Neural cell (in vitro differentiated cells): Measurements from ENCODE around the gene IRX3. TPM values are rescaled to one million over a fixed set of nuclear protein-coding genes. Genes with fewer than 3 reads are reported as not detected.

Source experiments
- H2AFZ ChIP-seq: fragments of 200-600, 300-800 bp; sonication (generic), shearing (Covaris generic); 2 replicates; pipeline ENCODE4 v1.6.0; 2014; ENCODE audit warnings: low read depth, mild to moderate bottlenecking, antibody characterized with exemption, low read length, moderate library complexity
- H3F3A ChIP-seq: fragments of 200-600 bp; shearing (Covaris generic); 2 replicates; pipeline ENCODE4 v1.6.1; 2016; ENCODE audit warnings: mild to moderate bottlenecking, moderate library complexity, mixed read lengths, antibody characterized with exemption, low read length; ENCODE audit not compliant: insufficient read depth, poor library complexity, severe bottlenecking
- H3K27ac ChIP-seq: fragments of 200-600, 300-800 bp; sonication (generic), shearing (Covaris generic); 2 replicates; pipeline ENCODE4 v1.5.1; 2014; ENCODE audit warnings: mild to moderate bottlenecking, low read length, moderate library complexity
- H3K27me3 ChIP-seq: fragments of 300-800, 200-600 bp; sonication (generic), shearing (Covaris generic); 2 replicates; pipeline ENCODE4 v1.6.0; 2014; ENCODE audit warnings: mild to moderate bottlenecking, low read depth, low read length, moderate library complexity; ENCODE audit not compliant: insufficient read depth
- H3K36me3 ChIP-seq: fragments of 300-800, 200-600 bp; sonication (generic), shearing (Covaris generic); 2 replicates; pipeline ENCODE4 v1.5.1; 2014; ENCODE audit warnings: mild to moderate bottlenecking, antibody characterized with exemption, low read length, moderate library complexity; ENCODE audit not compliant: insufficient read depth
- H3K4me2 ChIP-seq: fragments of 300-800, 200-600 bp; sonication (generic), shearing (Covaris generic); 2 replicates; pipeline ENCODE4 v1.6.0; 2014; ENCODE audit warnings: mild to moderate bottlenecking, low read length
- H3K4me3 ChIP-seq: fragments of 300-800, 200-600 bp; sonication (generic), shearing (Covaris generic); 2 replicates; pipeline ENCODE4 v1.5.1; 2014; ENCODE audit warnings: mild to moderate bottlenecking, low read length, moderate library complexity
- H3K79me2 ChIP-seq: fragments of 200-600 bp; shearing (Covaris generic); replicated peaks from 2 replicates; pipeline ENCODE4 v1.6.0; 2014; ENCODE audit warnings: mild to moderate bottlenecking, low read length, moderate library complexity; ENCODE audit not compliant: insufficient read depth
- H3K9ac ChIP-seq: fragments of 300-800, 200-600 bp; sonication (generic), shearing (Covaris generic); 2 replicates; pipeline ENCODE4 v1.6.1; 2016; ENCODE audit warnings: mild to moderate bottlenecking, low read length, mixed read lengths
- H3K9me2 ChIP-seq: fragments of 200-600 bp; shearing (Covaris generic); 2 replicates; pipeline ENCODE4 v1.6.1; 2016; ENCODE audit warnings: mild to moderate bottlenecking, low read length, mixed read lengths; ENCODE audit not compliant: insufficient read depth
- H3K9me3 ChIP-seq: fragments of 200-600, 300-800 bp; sonication (generic), shearing (Covaris generic); 2 replicates; pipeline ENCODE4 v1.6.1; 2016; ENCODE audit warnings: mild to moderate bottlenecking, mixed run types, low read length, moderate library complexity, mixed read lengths
- H4K20me1 ChIP-seq: fragments of 200-600 bp; shearing (Covaris generic); 2 replicates; pipeline ENCODE4 v1.6.1; 2016; ENCODE audit warnings: mild to moderate bottlenecking, mixed run types; ENCODE audit not compliant: insufficient read depth
- EP300 ChIP-seq: fragments of 450-650 bp; conservative IDR thresholded peaks from 2 replicates; pipeline ENCODE4 v1.6.1; 2014; ENCODE audit warnings: antibody characterized with exemption, mild to moderate bottlenecking, moderate library complexity; ENCODE audit not compliant: poor library complexity, severe bottlenecking
- EZH2 ChIP-seq: fragments of 200-600, 300-800 bp; shearing (Covaris generic), sonication (generic); IDR thresholded peaks from 2 replicates; pipeline ENCODE4 v1.6.1; 2014; ENCODE audit warnings: antibody characterized with exemption, low read length, borderline replicate concordance, mild to moderate bottlenecking; ENCODE audit not compliant: insufficient read depth, poor library complexity, severe bottlenecking
- MXI1 ChIP-seq: fragments of 450-650 bp; conservative IDR thresholded peaks from 2 replicates; pipeline ENCODE4 v1.6.1; 2014; ENCODE audit warnings: antibody characterized with exemption, mild to moderate bottlenecking; ENCODE audit not compliant: poor library complexity, severe bottlenecking
- POLR2AphosphoS5 ChIP-seq: IDR thresholded peaks from 2 replicates; pipeline ENCODE4 v1.6.1; 2012
- RAD21 ChIP-seq: fragments of 450-650 bp; conservative IDR thresholded peaks from 2 replicates; pipeline ENCODE4 v1.6.1; 2014; ENCODE audit warnings: antibody characterized with exemption, mild to moderate bottlenecking, moderate library complexity
- SMC3 ChIP-seq: fragments of 450-650 bp; conservative IDR thresholded peaks from 2 replicates; pipeline ENCODE4 v1.6.1; 2014; ENCODE audit warnings: antibody characterized with exemption, mild to moderate bottlenecking, moderate library complexity; ENCODE audit not compliant: poor library complexity
- TAF1 ChIP-seq: IDR thresholded peaks from 2 replicates; pipeline ENCODE4 v1.6.1; 2012; ENCODE audit warnings: low read depth
- polyA minus RNA-seq: library from RNA; depleted of rRNA, polyadenylated mRNA; stranded (reverse); fragments of >200 nt; gene quantifications from 2 replicates; pipeline ENCODE4 v1.2.3, GENCODE V29; 2014
- polyA plus RNA-seq: library from polyadenylated mRNA; depleted of rRNA; stranded (reverse); fragments of >200 nt; gene quantifications from 2 replicates; pipeline ENCODE4 v1.2.3, GENCODE V29; 2014
- TF ChIP-seq, protein P1 (sequence below): fragments of 450-650 bp; IDR thresholded peaks from 2 replicates; pipeline ENCODE4 v1.5.1; 2014; ENCODE audit warnings: antibody characterized with exemption, mild to moderate bottlenecking, moderate library complexity; ENCODE audit not compliant: poor library complexity, severe bottlenecking
- TF ChIP-seq, protein P2 (sequence below): IDR thresholded peaks from 2 replicates; pipeline ENCODE4 v1.6.1; 2012; ENCODE audit warnings: borderline replicate concordance

IRX3 gene
- polyA plus RNA-seq = not detected in 2 replicates
- polyA minus RNA-seq = 0.49 TPM in 1 of 2 replicates, not detected in the other

GRCh38 chr16:54286366-54287130, at the start of gene IRX3:
IRX3 (minus strand) TSS chr16:54286787; CDS start chr16:54286050, 737 bp downstream.
- Histone ChIP-seq H3K4me3 (peak within 1 kb of the TSS; percentile 56), H3K9me2 (no peaks in the 10 kb centered on the region), H3K27me3 (peaks cover 99% of the 10 kb centered on the region), H4K20me1 (no peaks in the 10 kb centered on the region), H3K4me2 (no peak within 1 kb of the TSS), H3K36me3 (no peaks in the 10 kb centered on the region), H2AFZ (no peak within 1 kb of the TSS), H3K27ac (no peak within 1 kb of the TSS), H3K9ac (no peak within 1 kb of the TSS), H3K9me3 (no peaks in the 10 kb centered on the region), H3K79me2 (no peaks in the 10 kb centered on the region), H3F3A (no peaks in the 10 kb centered on the region)
- TF ChIP-seq, protein P1, sequence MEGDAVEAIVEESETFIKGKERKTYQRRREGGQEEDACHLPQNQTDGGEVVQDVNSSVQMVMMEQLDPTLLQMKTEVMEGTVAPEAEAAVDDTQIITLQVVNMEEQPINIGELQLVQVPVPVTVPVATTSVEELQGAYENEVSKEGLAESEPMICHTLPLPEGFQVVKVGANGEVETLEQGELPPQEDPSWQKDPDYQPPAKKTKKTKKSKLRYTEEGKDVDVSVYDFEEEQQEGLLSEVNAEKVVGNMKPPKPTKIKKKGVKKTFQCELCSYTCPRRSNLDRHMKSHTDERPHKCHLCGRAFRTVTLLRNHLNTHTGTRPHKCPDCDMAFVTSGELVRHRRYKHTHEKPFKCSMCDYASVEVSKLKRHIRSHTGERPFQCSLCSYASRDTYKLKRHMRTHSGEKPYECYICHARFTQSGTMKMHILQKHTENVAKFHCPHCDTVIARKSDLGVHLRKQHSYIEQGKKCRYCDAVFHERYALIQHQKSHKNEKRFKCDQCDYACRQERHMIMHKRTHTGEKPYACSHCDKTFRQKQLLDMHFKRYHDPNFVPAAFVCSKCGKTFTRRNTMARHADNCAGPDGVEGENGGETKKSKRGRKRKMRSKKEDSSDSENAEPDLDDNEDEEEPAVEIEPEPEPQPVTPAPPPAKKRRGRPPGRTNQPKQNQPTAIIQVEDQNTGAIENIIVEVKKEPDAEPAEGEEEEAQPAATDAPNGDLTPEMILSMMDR = no peak
- TF ChIP-seq, protein P2, sequence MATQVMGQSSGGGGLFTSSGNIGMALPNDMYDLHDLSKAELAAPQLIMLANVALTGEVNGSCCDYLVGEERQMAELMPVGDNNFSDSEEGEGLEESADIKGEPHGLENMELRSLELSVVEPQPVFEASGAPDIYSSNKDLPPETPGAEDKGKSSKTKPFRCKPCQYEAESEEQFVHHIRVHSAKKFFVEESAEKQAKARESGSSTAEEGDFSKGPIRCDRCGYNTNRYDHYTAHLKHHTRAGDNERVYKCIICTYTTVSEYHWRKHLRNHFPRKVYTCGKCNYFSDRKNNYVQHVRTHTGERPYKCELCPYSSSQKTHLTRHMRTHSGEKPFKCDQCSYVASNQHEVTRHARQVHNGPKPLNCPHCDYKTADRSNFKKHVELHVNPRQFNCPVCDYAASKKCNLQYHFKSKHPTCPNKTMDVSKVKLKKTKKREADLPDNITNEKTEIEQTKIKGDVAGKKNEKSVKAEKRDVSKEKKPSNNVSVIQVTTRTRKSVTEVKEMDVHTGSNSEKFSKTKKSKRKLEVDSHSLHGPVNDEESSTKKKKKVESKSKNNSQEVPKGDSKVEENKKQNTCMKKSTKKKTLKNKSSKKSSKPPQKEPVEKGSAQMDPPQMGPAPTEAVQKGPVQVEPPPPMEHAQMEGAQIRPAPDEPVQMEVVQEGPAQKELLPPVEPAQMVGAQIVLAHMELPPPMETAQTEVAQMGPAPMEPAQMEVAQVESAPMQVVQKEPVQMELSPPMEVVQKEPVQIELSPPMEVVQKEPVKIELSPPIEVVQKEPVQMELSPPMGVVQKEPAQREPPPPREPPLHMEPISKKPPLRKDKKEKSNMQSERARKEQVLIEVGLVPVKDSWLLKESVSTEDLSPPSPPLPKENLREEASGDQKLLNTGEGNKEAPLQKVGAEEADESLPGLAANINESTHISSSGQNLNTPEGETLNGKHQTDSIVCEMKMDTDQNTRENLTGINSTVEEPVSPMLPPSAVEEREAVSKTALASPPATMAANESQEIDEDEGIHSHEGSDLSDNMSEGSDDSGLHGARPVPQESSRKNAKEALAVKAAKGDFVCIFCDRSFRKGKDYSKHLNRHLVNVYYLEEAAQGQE = no peak
- TF ChIP-seq RAD21 = peak; percentile 3
- peak; percentile 98 for TF ChIP-seq EZH2

GRCh38 chr16:54335230-54335629, 48.6 kb upstream of the IRX3 start:
- no peak for TF ChIP-seq TAF1
- no peak for TF ChIP-seq EZH2
- TF ChIP-seq, protein P2 = no peak
- no peak for TF ChIP-seq RAD21
- TF ChIP-seq MXI1 = no peak
- TF ChIP-seq POLR2AphosphoS5 = no peak
- no peak for TF ChIP-seq SMC3
- TF ChIP-seq, protein P1 = no peak
- TF ChIP-seq EP300 = no peak
- H3K9ac ChIP-seq = no peak overlapping the region
- H4K20me1 ChIP-seq = no peaks in the 10 kb centered on the region
- no peaks in the 10 kb centered on the region for H3K9me2 ChIP-seq
- H3K4me3 ChIP-seq = no peak overlapping the region
- no peaks in the 10 kb centered on the region for H3K9me3 ChIP-seq
- no peak overlapping the region for H3K4me2 ChIP-seq
- H3K79me2 ChIP-seq = no peaks in the 10 kb centered on the region
- no peaks in the 10 kb centered on the region for H3K36me3 ChIP-seq
- H3K27me3 ChIP-seq = no peaks in the 10 kb centered on the region
- no peak overlapping the region for H3K27ac ChIP-seq
- H3F3A ChIP-seq = no peaks in the 10 kb centered on the region
- H2AFZ ChIP-seq = no peak overlapping the region
